SKM-1 treated with dmso at 0.1 percent for 144 hours (cell line): Measurements from ENCODE around the gene FLNB.
"Not testable (repeated sequence)": the region's sequence is repeated elsewhere in the genome, so short reads cannot be mapped to it uniquely, and the experiment has no call there.

Experiments
- DNase-seq: peaks from one replicate; lab custom pipeline; 2025; ENCODE audit not compliant: unreplicated experiment; lab: John Stamatoyannopoulos, UW

The FLNB gene

GRCh38 chr3:58049143-58049785, 41.0 kb downstream of the FLNB start:
- DNase-seq = no peak

- peak; percentile 86 for DNase-seq
Measured at GRCh38 chr3:58051196-58051595, 43.0 kb downstream of the FLNB start.

GRCh38 chr3:58051658-58052261, 43.5 kb downstream of the FLNB start:
- DNase-seq = not testable (repeated sequence)

- no peak for DNase-seq
Measured at GRCh38 chr3:58052373-58053273, 44.4 kb downstream of the FLNB start.

- no peak for DNase-seq
Measured at GRCh38 chr3:58054652-58055051, 46.4 kb downstream of the FLNB start.

GRCh38 chr3:58055314-58055713, 47.1 kb downstream of the FLNB start:
- no peak for DNase-seq

- DNase-seq = not testable (repeated sequence)
Measured at GRCh38 chr3:58055891-58056290, 47.7 kb downstream of the FLNB start.

GRCh38 chr3:58058361-58059263, 50.4 kb downstream of the FLNB start:
- DNase-seq = no peak

- no peak for DNase-seq
Measured at GRCh38 chr3:58059349-58060321, 51.4 kb downstream of the FLNB start.

GRCh38 chr3:58062472-58062871, 54.2 kb downstream of the FLNB start:
- DNase-seq = no peak

- peak; percentile 41 for DNase-seq
Measured at GRCh38 chr3:58063022-58063815, 55.0 kb downstream of the FLNB start.

GRCh38 chr3:58064923-58065638, 56.9 kb downstream of the FLNB start:
- DNase-seq = no peak

GRCh38 chr3:58065700-58066167, 57.5 kb downstream of the FLNB start:
- DNase-seq = no peak

- DNase-seq = no peak
Measured at GRCh38 chr3:58066842-58067241, 58.6 kb downstream of the FLNB start.

GRCh38 chr3:58068122-58068809, 60.0 kb downstream of the FLNB start:
- DNase-seq = no peak

- no peak for DNase-seq
Measured at GRCh38 chr3:58071480-58071971, 63.3 kb downstream of the FLNB start.

- no peak for DNase-seq
Measured at GRCh38 chr3:58072052-58072762, 64.0 kb downstream of the FLNB start.
